Medulla oblongata (tissue), 1 donor: Measurements from ENCODE around the gene CLCN1.

Experiments used
- DNase-seq: peaks from one replicate; pipeline ENCODE4 v3.0.0-alpha.2; 2015; ENCODE audit errors: extremely low spot score

The CLCN1 gene

GRCh38 chr7:143295870-143296269 is 20.0 kb upstream of the CLCN1 start:
- no peak for DNase-seq

- DNase-seq = no peak
Measured at GRCh38 chr7:143296686-143297085, 19.2 kb upstream of the CLCN1 start.

GRCh38 chr7:143299346-143299745 is 16.6 kb upstream of the CLCN1 start:
- DNase-seq = no peak

- DNase-seq = peak; percentile 29
Measured at GRCh38 chr7:143299840-143300239, 16.1 kb upstream of the CLCN1 start.

GRCh38 chr7:143300959-143301935 is 14.7 kb upstream of the CLCN1 start:
- DNase-seq = no peak

- no peak for DNase-seq
Measured at GRCh38 chr7:143303733-143304132, 12.2 kb upstream of the CLCN1 start.

- DNase-seq = no peak
Measured at GRCh38 chr7:143304938-143305337, 11.0 kb upstream of the CLCN1 start.

GRCh38 chr7:143305423-143306070 is 10.4 kb upstream of the CLCN1 start:
- DNase-seq = peak; percentile 82

GRCh38 chr7:143308632-143309031 is 7.3 kb upstream of the CLCN1 start:
- DNase-seq = no peak

GRCh38 chr7:143314127-143314526 is 1.8 kb upstream of the CLCN1 start:
- no peak for DNase-seq

GRCh38 chr7:143316492-143316891 is 581 bp downstream of the CLCN1 start:
- no peak for DNase-seq

- DNase-seq = no peak
Measured at GRCh38 chr7:143318661-143319060, 2.8 kb downstream of the CLCN1 start.

- DNase-seq = no peak
Measured at GRCh38 chr7:143320620-143321019, 4.7 kb downstream of the CLCN1 start.

- no peak for DNase-seq
Measured at GRCh38 chr7:143321242-143321641, 5.3 kb downstream of the CLCN1 start.

GRCh38 chr7:143321734-143322133 is 5.8 kb downstream of the CLCN1 start:
- DNase-seq = peak; percentile 46

GRCh38 chr7:143322760-143323633 is 7.1 kb downstream of the CLCN1 start:
- DNase-seq = no peak

GRCh38 chr7:143323653-143324052 is 7.7 kb downstream of the CLCN1 start:
- no peak for DNase-seq

- no peak for DNase-seq
Measured at GRCh38 chr7:143325240-143325639, 9.3 kb downstream of the CLCN1 start.

GRCh38 chr7:143327903-143328302 is 12.0 kb downstream of the CLCN1 start:
- no peak for DNase-seq

GRCh38 chr7:143329471-143330170 is 13.7 kb downstream of the CLCN1 start:
- DNase-seq = no peak

- no peak for DNase-seq
Measured at GRCh38 chr7:143331179-143331801, 15.4 kb downstream of the CLCN1 start.
